Measurements from ENCODE around the gene BEND6.
"Not testable (repeated sequence)": the region's sequence is repeated elsewhere in the genome, so short reads cannot be mapped to it uniquely, and the experiment has no call there.

Gene BEND6

DNA sequence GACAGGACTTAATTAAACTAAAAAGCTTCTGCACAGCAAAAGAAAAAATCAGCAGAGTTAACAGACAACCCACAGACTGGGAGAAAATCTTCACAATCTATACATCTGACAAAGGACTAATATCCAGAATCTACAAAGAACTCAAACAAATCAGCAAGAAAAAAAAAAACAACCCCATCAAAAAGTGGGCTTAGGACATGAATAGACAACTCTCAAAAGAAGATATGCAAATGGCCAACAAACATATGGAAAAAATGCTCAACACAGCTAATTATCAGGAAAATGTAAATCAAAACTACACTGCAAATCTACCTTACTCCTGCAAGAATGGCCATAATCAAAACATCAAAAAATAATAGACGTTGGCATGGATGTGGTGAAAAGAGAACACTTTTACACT lies 89.2 kb downstream of the BEND6 start:
- DNase-seq = not testable (repeated sequence)

GRCh38 chr6:57044568-57044967 lies 89.7 kb downstream of the BEND6 start:
- DNase-seq = no peak

GRCh38 chr6:57046332-57047256 lies 91.7 kb downstream of the BEND6 start, which contains the start of gene KIAA1586:
KIAA1586 (plus strand) TSS chr6:57046693; CDS start chr6:57046756, 63 bp downstream.
- DNase-seq = peak; percentile 83

DNA sequence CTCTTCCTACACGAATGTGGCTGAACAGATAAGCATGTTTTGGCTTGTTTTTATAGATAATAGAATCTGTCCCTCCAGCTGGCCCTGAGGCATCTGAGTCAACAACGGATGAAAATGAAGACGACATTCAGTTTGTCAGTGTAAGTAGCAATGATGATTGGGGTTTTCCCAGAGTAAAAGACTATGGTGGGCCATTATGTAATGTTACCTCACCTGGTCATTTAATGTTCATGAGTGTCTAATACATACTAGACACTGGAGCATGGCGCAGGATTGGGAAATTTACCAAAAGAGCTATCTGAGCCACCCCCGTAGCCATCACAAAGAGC lies 92.3 kb downstream of the BEND6 start:
- DNase-seq = not testable (repeated sequence)

DNA sequence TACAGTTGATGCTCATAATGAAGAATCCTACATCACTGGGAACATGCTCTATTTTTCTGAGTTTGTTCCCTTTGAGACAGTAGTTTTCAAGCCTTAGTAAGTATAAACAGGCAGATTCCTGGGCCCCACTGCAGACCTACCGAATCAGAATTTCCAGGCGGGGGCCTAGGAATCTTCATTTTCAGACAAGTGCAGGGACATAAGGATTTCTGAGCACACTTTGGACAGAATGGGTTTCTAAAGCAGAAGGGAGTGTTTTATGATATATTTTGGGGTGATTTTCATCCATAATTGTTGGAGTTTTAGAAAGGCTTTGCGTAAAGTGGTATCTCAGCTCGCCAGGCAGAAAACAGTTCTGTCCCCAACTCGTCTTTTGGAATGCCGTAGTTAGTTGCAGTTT lies 93.0 kb downstream of the BEND6 start:
- DNase-seq = not testable (repeated sequence)

DNA sequence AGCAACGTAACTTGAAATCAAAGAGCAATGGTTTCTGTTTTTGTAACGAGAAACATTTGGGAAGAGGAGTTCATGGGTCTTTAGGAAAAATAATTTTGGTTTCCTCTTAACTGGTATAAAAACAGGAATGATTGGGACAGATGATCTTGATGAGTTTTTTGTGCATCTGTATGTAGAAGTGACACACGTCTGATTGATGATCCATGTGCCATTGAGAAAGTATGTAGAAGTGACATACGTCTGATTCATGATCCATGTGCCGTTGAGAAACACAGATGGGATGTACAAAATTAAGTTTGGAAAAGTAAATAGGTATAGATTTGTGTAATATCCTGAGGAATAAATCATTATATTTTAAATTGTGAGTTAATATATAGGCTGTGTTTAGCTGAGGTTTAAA lies 93.7 kb downstream of the BEND6 start:
- DNase-seq = no peak

- DNase-seq = no peak
Observed at GRCh38 chr6:57063847-57064246, 108.9 kb downstream of the BEND6 start.

DNA sequence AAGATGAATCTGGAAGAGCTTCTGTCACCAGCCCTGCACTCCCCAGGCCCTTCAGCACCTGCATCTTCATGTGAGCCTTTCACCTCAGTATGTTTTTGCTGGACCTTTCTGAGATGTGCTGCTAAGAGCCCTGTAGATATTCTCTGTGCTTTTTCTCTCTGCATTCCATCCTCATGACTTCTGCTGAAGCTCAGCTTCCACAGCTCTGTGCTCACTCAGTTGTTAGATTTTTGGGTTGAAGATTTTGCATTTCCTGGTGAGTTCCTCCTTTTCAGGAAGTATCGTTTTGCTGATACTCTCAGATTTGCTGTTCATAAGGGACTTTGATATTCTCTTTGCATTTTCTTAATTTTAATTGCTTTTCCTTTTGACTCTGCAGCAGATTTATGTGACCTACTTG lies 109.9 kb downstream of the BEND6 start:
- no peak for DNase-seq

GRCh38 chr6:57068061-57068460 lies 113.2 kb downstream of the BEND6 start:
- no peak for DNase-seq

GRCh38 chr6:57069228-57069627 lies 114.3 kb downstream of the BEND6 start:
- DNase-seq = no peak

DNA sequence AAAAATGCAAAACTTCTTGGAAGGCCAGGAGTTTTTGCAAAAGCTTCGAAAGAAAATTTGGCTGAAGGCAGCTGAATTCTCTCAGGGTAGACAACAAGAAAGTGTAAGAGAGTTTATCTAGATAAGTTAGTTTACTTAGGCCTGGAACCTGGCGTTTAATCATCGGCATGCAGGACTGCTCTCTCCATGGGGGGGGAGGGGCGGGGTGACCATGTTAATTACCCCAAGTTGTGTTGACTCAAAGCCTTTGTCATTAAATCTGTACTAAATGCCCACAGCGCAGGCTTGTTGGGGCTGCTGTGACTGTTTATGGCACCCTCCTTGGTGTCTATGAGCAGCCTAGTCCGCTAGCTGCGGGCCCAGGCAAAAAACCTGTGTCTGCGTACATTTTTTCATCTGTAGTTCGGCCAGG lies 115.0 kb downstream of the BEND6 start:
- DNase-seq = no peak

DNA sequence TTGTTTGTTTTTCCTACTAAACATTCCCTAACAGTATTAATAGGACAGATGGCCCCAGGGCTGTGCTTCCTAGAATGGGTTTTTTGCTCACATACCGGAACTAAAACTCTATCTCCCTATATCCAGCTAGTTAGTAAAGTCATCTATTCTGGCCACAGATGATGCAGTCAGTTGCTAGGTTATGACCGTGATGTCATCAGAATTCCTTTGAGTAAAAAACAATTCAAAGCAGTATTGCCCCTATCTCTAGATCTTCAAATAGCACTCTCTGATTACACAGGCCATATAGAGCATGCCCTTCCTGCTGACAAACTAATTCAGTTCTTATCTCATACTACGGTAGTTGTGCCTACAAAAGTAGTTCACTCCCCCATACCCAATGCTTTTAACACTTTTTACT lies 117.2 kb downstream of the BEND6 start:
- DNase-seq = no peak

DNA sequence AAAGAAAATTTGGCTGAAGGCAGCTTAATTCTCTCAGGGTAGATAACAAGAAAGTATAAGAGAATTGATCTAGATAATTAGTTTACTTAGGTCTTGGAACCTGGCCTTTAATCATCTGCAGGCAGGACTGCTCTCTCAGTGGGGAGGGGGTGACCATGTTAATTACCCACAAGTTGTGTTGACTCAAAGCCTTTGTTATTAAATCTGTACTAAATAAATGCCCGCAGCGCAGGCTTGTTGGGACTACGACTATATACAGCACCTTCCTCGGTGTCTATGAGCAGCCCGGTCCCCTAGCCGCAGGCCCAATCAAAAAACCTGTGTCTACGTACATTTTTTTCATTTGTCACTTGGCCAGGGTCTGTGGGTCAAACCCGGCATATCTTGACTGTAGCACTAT lies 119.5 kb downstream of the BEND6 start:
- DNase-seq = no peak

DNA sequence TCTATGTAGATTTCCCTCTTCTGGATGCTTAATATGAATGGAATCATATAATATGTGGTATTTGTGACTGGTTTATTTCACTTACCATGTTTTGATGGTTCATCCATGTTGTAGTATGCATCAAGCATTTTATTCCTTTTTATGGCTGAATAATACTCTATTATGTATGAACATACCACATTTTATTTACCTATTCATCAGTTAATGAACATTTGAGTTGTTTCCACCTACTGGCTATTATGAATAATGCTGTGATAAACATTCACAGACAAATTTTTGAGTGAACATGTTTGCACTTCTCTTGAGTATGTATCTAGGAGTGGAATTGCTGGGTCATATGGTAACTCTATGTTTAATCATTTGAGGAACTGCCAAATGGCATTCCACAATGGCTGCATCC lies 120.2 kb downstream of the BEND6 start:
- no peak for DNase-seq

Data from RPMI8226 (cell line).